Measurements from ENCODE around the gene S100PBP. TPM values are rescaled to one million over a fixed set of nuclear protein-coding genes. Genes with fewer than 3 reads are reported as not detected.
A peak's percentile ranks its signal among the peaks of the same experiment; 100 is the strongest.

S100PBP gene
- total and polyA plus RNA-seq, 2 of the 13 experiments (the other 11 are each of a cell fraction or from before 2014, with no cell fraction given): 20.4 to 26.1 TPM

DNA sequence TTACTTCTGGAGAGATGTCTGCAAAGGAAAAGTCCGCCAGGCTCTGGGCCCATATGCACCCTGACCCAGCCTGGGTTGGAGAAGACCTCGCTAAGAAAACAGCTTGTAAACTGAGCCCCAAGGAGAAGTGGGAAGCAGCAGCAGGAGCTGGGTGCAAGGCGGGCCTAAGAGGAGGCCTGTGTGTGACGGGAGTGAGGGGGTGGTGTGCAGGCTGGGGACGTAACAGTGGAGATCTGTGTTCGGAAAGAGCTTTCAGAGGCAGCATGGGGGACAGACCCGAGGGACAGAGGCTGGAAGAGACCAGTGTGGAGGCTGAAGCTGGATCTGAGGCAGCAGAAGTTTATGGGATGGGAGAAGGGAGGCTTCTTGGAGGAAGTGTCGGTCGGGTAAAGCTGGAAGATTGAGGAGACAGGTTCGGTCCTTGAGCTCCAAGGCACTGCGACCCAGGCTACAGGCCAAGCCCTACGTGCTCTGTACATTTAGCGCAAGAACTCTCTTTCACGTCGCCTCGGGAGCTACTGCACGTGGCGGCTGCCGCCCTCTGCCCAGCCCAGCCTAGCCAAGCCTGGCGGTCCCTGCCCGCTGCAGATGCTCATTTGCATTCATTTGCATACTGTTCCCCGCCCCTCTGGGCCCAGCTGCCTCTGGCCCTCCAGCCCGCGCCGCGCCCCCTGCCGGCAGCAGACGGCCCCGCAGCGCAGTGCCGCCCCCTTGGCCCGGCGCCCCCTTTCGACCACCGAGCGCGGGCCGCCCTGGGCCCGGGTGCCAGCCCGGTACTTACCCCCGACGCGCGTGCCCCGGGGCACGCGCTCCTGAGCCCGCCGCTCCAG is 75.1 kb downstream of the S100PBP start (continued):
- TF ChIP-seq, protein P1, sequence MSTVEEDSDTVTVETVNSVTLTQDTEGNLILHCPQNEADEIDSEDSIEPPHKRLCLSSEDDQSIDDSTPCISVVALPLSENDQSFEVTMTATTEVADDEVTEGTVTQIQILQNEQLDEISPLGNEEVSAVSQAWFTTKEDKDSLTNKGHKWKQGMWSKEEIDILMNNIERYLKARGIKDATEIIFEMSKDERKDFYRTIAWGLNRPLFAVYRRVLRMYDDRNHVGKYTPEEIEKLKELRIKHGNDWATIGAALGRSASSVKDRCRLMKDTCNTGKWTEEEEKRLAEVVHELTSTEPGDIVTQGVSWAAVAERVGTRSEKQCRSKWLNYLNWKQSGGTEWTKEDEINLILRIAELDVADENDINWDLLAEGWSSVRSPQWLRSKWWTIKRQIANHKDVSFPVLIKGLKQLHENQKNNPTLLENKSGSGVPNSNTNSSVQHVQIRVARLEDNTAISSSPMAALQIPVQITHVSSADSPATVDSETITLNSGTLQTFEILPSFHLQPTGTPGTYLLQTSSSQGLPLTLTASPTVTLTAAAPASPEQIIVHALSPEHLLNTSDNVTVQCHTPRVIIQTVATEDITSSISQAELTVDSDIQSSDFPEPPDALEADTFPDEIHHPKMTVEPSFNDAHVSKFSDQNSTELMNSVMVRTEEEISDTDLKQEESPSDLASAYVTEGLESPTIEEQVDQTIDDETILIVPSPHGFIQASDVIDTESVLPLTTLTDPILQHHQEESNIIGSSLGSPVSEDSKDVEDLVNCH (CRISPR knock-in tag; IDR thresholded peaks at IDR 0.05): no peak
- TF ChIP-seq ZBTB38 (CRISPR knock-in tag; IDR thresholded peaks at IDR 0.05): no peak
- peak; percentile 2; the same call in 1 of the 2 replicates for TF ChIP-seq RXRA (CRISPR knock-in tag; IDR thresholded peaks at IDR 0.05)
- TF ChIP-seq, protein P2, sequence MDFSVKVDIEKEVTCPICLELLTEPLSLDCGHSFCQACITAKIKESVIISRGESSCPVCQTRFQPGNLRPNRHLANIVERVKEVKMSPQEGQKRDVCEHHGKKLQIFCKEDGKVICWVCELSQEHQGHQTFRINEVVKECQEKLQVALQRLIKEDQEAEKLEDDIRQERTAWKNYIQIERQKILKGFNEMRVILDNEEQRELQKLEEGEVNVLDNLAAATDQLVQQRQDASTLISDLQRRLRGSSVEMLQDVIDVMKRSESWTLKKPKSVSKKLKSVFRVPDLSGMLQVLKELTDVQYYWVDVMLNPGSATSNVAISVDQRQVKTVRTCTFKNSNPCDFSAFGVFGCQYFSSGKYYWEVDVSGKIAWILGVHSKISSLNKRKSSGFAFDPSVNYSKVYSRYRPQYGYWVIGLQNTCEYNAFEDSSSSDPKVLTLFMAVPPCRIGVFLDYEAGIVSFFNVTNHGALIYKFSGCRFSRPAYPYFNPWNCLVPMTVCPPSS (IDR thresholded peaks at IDR 0.05): no peak
- no peak for TF ChIP-seq IRF2 (CRISPR knock-in tag; IDR thresholded peaks at IDR 0.05)
- no peak for TF ChIP-seq AKAP8 (CRISPR knock-in tag; IDR thresholded peaks at IDR 0.05)
- TF ChIP-seq ZSCAN20 (CRISPR knock-in tag; IDR thresholded peaks at IDR 0.05; ENCODE audit: borderline replicate concordance): no peak
- no peak for TF ChIP-seq ZNF510 (CRISPR knock-in tag; IDR thresholded peaks at IDR 0.05; ENCODE audit: low read depth)
- TF ChIP-seq XRCC5 (optimal IDR thresholded peaks at IDR 0.05; ENCODE audit: low read length): peak; percentile 42
- TF ChIP-seq ZNF260 (CRISPR knock-in tag; IDR thresholded peaks at IDR 0.05; ENCODE audit: borderline replicate concordance, low read depth): no peak
- TF ChIP-seq, protein P3, sequence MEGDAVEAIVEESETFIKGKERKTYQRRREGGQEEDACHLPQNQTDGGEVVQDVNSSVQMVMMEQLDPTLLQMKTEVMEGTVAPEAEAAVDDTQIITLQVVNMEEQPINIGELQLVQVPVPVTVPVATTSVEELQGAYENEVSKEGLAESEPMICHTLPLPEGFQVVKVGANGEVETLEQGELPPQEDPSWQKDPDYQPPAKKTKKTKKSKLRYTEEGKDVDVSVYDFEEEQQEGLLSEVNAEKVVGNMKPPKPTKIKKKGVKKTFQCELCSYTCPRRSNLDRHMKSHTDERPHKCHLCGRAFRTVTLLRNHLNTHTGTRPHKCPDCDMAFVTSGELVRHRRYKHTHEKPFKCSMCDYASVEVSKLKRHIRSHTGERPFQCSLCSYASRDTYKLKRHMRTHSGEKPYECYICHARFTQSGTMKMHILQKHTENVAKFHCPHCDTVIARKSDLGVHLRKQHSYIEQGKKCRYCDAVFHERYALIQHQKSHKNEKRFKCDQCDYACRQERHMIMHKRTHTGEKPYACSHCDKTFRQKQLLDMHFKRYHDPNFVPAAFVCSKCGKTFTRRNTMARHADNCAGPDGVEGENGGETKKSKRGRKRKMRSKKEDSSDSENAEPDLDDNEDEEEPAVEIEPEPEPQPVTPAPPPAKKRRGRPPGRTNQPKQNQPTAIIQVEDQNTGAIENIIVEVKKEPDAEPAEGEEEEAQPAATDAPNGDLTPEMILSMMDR (CRISPR knock-in tag; IDR thresholded peaks at IDR 0.05): peak; percentile 47
- TF ChIP-seq MAZ (IDR thresholded peaks at IDR 0.05; ENCODE audit: borderline replicate concordance, low read depth, low read length): no peak
- 0 out of 2 replicates have a peak, but pooled peaks have one; percentile 33 for TF ChIP-seq MAZ (CRISPR knock-in tag; IDR thresholded peaks at IDR 0.05; ENCODE audit: low read depth)
- TF ChIP-seq ZFX (CRISPR knock-in tag; IDR thresholded peaks at IDR 0.05; ENCODE audit: low read depth): peak; percentile 44; the same call in 1 of the 2 replicates
- no peak for TF ChIP-seq HMGA1 (CRISPR knock-in tag; conservative IDR thresholded peaks at IDR 0.05)
- no peak for TF ChIP-seq RFX1 (IDR thresholded peaks at IDR 0.05)
- TF ChIP-seq YY1 (IDR thresholded peaks at IDR 0.05; ENCODE audit: insufficient read depth, insufficient replicate concordance, low read depth, low read length): peak; percentile 8
- peak; percentile 64 for TF ChIP-seq RAD21 (CRISPR knock-in tag; IDR thresholded peaks at IDR 0.05)
- TF ChIP-seq, protein P4, sequence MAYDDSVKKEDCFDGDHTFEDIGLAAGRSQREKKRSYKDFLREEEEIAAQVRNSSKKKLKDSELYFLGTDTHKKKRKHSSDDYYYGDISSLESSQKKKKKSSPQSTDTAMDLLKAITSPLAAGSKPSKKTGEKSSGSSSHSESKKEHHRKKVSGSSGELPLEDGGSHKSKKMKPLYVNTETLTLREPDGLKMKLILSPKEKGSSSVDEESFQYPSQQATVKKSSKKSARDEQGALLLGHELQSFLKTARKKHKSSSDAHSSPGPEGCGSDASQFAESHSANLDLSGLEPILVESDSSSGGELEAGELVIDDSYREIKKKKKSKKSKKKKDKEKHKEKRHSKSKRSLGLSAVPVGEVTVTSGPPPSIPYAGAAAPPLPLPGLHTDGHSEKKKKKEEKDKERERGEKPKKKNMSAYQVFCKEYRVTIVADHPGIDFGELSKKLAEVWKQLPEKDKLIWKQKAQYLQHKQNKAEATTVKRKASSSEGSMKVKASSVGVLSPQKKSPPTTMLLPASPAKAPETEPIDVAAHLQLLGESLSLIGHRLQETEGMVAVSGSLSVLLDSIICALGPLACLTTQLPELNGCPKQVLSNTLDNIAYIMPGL (CRISPR knock-in tag; IDR thresholded peaks at IDR 0.05; ENCODE audit: borderline replicate concordance in 1 of 2, low read depth in 1 of 2): peak in 1 of 2 experiments; percentile 37; a peak in 1 of 4 replicates
- no peak for TF ChIP-seq HOXA9 (CRISPR knock-in tag; IDR thresholded peaks at IDR 0.05; ENCODE audit: borderline replicate concordance)
- TF ChIP-seq ZNF75D (CRISPR knock-in tag; IDR thresholded peaks at IDR 0.05; ENCODE audit: borderline replicate concordance): no peak
- no peak for TF ChIP-seq MLLT10 (CRISPR knock-in tag; IDR thresholded peaks at IDR 0.05)
